AG04449 (cell line): ENCODE measurements around the gene OR10J5.

ENCODE experiments used
- CTCF ChIA-PET: fragments of 350-600 bp; formaldehyde crosslinking; extraction: SDS; loops from one replicate; lab custom pipeline; 2021; ENCODE audit warnings: antibody characterized with exemption; lab: Yijun Ruan, JAX
- POLR2A ChIA-PET: fragments of 400-600, 350-600 bp; formaldehyde crosslinking; extraction: SDS; loops from one replicate; lab custom pipeline; 2020; ENCODE audit warnings: antibody characterized with exemption, inconsistent platforms; lab: Yijun Ruan, JAX
- DNase-seq: peaks from one replicate; pipeline ENCODE4 v3.0.0-alpha.2; 2010; ENCODE audit warnings: low read depth, low spot score
- H3K4me3 ChIP-seq: 2 replicates; pipeline ENCODE4 v1.5.1; 2011; ENCODE audit warnings: low read depth, mild to moderate bottlenecking, control low read depth, low read length
- TF ChIP-seq, protein P1 (sequence below): IDR thresholded peaks from one replicate; pipeline ENCODE4 v1.5.1; 2011; ENCODE audit warnings: mild to moderate bottlenecking, moderate library complexity, low read length, control low read depth, inconsistent platforms; ENCODE audit not compliant: insufficient read depth; ENCODE audit errors: missing control alignments

Gene OR10J5, protein sequence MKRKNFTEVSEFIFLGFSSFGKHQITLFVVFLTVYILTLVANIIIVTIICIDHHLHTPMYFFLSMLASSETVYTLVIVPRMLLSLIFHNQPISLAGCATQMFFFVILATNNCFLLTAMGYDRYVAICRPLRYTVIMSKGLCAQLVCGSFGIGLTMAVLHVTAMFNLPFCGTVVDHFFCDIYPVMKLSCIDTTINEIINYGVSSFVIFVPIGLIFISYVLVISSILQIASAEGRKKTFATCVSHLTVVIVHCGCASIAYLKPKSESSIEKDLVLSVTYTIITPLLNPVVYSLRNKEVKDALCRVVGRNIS

DNA sequence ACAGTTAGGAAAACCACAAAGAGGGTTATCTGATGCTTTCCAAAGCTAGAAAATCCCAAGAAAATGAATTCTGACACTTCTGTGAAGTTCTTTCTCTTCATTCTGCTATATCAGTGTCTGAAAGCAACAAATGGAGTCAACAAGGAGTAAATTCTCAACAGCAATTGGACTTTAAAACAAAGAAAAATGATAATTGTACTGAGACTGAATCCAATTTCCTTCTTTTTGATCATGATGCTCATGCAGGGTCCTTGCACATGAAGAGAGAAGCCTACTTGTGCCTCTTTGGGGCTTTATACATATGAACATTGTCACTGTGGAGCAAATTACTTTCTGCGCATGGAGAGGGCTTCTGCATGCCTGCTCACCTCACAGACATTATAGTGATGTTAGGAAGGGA, at the start of gene OR10J5:
Gene OR10J5 (minus strand): TSS at position 101 of the 400 bp plus-strand sequence. CDS start 0 bp downstream, at position 101.
- POLR2A ChIA-PET, result no interaction called here
- no peak for DNase-seq
- TF ChIP-seq, protein P1, sequence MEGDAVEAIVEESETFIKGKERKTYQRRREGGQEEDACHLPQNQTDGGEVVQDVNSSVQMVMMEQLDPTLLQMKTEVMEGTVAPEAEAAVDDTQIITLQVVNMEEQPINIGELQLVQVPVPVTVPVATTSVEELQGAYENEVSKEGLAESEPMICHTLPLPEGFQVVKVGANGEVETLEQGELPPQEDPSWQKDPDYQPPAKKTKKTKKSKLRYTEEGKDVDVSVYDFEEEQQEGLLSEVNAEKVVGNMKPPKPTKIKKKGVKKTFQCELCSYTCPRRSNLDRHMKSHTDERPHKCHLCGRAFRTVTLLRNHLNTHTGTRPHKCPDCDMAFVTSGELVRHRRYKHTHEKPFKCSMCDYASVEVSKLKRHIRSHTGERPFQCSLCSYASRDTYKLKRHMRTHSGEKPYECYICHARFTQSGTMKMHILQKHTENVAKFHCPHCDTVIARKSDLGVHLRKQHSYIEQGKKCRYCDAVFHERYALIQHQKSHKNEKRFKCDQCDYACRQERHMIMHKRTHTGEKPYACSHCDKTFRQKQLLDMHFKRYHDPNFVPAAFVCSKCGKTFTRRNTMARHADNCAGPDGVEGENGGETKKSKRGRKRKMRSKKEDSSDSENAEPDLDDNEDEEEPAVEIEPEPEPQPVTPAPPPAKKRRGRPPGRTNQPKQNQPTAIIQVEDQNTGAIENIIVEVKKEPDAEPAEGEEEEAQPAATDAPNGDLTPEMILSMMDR, result no peak
- CTCF ChIA-PET, result no interaction called here
- H3K4me3 ChIP-seq, result no peak within 1 kb of the TSS

DNA sequence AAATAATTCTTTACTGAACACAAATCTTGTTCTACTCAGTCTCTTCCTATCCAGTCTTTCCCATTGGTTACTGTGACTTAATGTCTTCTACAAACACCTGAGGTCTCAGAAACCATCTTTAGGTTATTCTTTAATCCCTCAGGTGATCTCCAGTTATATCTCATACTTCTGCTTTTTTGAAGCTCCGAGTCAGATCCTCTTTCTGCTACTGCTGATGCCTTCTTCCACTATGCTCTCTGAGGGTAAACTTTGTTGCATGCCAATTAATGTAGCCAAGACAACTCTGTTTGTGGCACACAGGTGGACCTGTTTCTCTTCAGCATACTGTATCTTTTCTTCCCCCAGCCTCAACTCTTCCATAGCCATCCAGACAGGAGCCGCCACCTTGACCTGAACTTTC, 48.7 kb upstream of the OR10J5 start:
- CTCF ChIA-PET, result no interaction called here

DNA sequence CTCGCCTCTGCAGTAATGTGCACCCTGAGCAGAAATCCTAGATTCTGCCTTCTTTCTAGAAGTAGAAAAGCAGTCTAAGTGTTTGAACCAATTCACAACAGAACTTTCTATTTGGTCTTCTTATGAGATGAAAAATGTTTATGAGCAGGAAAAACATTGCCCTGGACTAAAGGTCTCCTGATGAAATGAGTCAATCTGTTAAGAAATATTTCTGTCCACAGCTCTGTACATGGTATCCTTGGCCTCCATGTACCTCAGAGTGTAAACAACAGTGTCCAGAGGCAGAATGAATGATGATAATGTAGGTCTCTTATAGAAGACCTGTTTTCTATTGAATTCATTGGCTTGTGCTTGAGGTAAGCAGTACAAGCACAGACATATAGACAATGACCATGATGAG, 45.6 kb upstream of the OR10J5 start:
- no peak for DNase-seq
- TF ChIP-seq, protein P1, result no peak
- POLR2A ChIA-PET, result no interaction called here
- CTCF ChIA-PET, result no interaction called here
- H3K4me3 ChIP-seq, result no peak overlapping the region

More for the DNA sequence above, 48.7 kb upstream of the OR10J5 start:
- H3K4me3 ChIP-seq, result no peak overlapping the region
- POLR2A ChIA-PET, result no interaction called here
- TF ChIP-seq, protein P1, result no peak
- no peak for DNase-seq

DNA sequence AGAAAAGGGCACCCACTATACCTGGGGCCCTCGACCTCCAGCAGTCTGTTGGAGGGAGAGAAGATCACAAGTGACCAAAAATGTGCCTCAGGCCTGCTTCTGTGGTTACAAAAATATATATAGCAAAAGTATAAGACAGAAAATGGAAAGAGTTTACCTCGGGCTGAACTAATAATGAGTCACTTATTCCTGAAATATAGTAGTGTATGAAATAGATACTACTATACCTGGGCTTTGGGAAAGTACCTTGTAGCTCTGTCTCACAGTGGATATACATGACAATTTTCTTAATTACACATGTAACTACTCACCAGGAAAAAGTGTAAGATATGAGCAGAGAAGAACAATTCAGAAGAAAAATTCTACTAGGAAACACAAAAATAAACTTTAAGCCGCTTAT, 44.5 kb upstream of the OR10J5 start:
- TF ChIP-seq, protein P1, result no peak
- ChIA-PET POLR2A (no interaction called here), CTCF (no interaction called here)
- no peak overlapping the region for H3K4me3 ChIP-seq
- no peak for DNase-seq

DNA sequence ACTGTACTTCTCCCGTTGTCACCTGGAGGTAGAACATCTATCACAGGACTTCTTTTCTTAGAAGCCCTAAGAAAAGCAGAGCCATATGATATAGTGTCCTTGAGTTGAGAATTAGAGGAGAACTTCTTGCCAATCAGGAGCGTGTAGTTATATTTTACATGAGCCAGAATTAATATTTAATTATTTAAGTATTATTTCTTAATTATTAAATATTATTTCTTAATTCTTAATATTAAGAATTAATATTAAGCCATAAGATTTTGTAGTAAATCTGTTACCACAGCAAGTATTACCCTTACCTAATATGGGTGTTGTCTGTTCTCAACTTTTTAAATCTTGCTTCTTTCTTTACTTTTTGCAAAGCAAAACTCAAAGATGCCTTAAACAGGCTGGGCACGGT, 41.6 kb upstream of the OR10J5 start:
- TF ChIP-seq, protein P1, result no peak
- POLR2A ChIA-PET, result no interaction called here
- CTCF ChIA-PET, result no interaction called here
- H3K4me3 ChIP-seq, result no peak overlapping the region
- no peak for DNase-seq

DNA sequence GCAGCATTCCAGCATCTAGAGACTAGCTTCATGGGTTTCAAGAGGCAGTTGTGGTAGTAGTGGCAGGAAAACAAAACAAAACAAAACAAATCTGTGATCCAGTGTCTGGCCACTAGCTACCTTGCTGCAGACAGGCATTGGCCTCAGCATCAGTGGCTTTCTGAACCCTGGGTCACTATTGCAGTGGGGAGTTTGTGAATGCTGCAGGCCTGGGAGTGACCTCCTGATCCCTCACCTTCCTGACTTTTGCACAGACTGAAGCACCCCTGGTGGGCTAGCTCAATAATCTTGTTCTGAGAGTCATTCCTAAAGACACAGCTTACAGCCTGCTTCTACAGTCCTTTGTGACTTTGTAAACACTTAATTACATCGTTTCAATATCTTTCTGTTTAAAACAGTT, 26.9 kb upstream of the OR10J5 start:
- ChIA-PET POLR2A (no interaction called here), CTCF (no interaction called here)
- TF ChIP-seq, protein P1, result no peak
- H3K4me3 ChIP-seq, result no peak overlapping the region
- no peak for DNase-seq
